ENCODE data around the gene FBXO40.

The FBXO40 gene

GRCh38 chr3:121662742-121663141 lies 69.6 kb downstream of the FBXO40 start:
- DNase-seq (ENCODE audit: low spot score): no peak

GRCh38 chr3:121663171-121663847 lies 70.1 kb downstream of the FBXO40 start:
- no peak for DNase-seq (ENCODE audit: low spot score)

GRCh38 chr3:121665488-121665887 lies 72.3 kb downstream of the FBXO40 start:
- no peak for DNase-seq (ENCODE audit: low spot score)

- DNase-seq (ENCODE audit: low spot score): no peak
These were observed 74.2 kb downstream of the FBXO40 start for GRCh38 chr3:121667333-121667732.

- DNase-seq (ENCODE audit: low spot score): no peak
These were observed 77.5 kb downstream of the FBXO40 start for GRCh38 chr3:121670676-121671075.

- no peak for DNase-seq (ENCODE audit: low spot score)
These were observed 84.0 kb downstream of the FBXO40 start for GRCh38 chr3:121677141-121677540.

Data from hepatic stellate cell (primary cell).